Activated B cell treated with CpG ODN at 0.5 μM for 24 hours (primary cell): ENCODE results near the gene APPBP2. TPM values are rescaled to one million over a fixed set of nuclear protein-coding genes. Genes with fewer than 3 reads are reported as not detected.

Experiments used
- ATAC-seq: fragments of 200-7000 bp; cut with Tn5 transposase; one replicate; pipeline ENCODE4 v1.10.0; 2021; ENCODE audit warnings: low read depth, mild to moderate bottlenecking, moderate library complexity
- CTCF ChIA-PET: fragments of 350-600 bp; sonication (Branson Sonifier 250); formaldehyde crosslinking; loops from one replicate; lab custom pipeline; 2021; ENCODE audit warnings: antibody characterized with exemption; lab: Charles Lee
- POLR2A ChIA-PET: fragments of 350-600 bp; sonication (Branson Sonifier 250); formaldehyde crosslinking; loops from one replicate; lab custom pipeline; 2021; ENCODE audit warnings: antibody characterized with exemption; lab: Charles Lee
- DNase-seq: peaks from one replicate; pipeline ENCODE4 v3.0.0; 2022
- H3K27ac Mint-ChIP-seq: one replicate; pipeline ENCODE4 v1.8.0; 2020; ENCODE audit warnings: mixed read lengths
- H3K27me3 Mint-ChIP-seq: one replicate; pipeline ENCODE4 v1.8.0; 2021; ENCODE audit warnings: mixed read lengths
- H3K36me3 Mint-ChIP-seq: one replicate; pipeline ENCODE4 v1.8.0; 2021; ENCODE audit warnings: low read depth, mixed read lengths
- H3K4me1 Mint-ChIP-seq: one replicate; pipeline ENCODE4 v1.8.0; 2021; ENCODE audit warnings: mixed read lengths
- H3K4me3 Mint-ChIP-seq: one replicate; pipeline ENCODE4 v1.8.0; 2020; ENCODE audit warnings: mild to moderate bottlenecking, mixed read lengths
- H3K9me3 Mint-ChIP-seq: one replicate; pipeline ENCODE4 v1.8.0; 2020; ENCODE audit warnings: mixed read lengths
- intact Hi-C: fragments of 100-400 bp; cut with micrococcal nuclease; formaldehyde crosslinking; loops from one replicate; pipeline ENCODE4 v1.15.1; 2024
- total RNA-seq: library from RNA; stranded (reverse); gene quantifications from 2 replicates; pipeline ENCODE4 v1.2.3, GENCODE V29; 2022
- TF ChIP-seq, protein P1 (sequence below): fragments of 200-600 bp; IDR thresholded peaks from one replicate; pipeline ENCODE4 v1.8.0; 2022; ENCODE audit warnings: antibody characterized with exemption, mild to moderate bottlenecking

Gene APPBP2
- total RNA-seq, 1 donor from 2014 or later = 29.9 TPM

GRCh38 chr17:60403962-60404361 lies 122.1 kb downstream of the APPBP2 start:
- CTCF ChIA-PET = interaction anchor here (1.1 kb wide), 1 partner anchor 25 kb away, joined by 4 read pairs; no protein-coding TSS in a partner anchor
- H3K4me1 Mint-ChIP-seq = peaks cover 33% of the 10 kb centered on the region
- no peak overlapping the region for H3K4me3 Mint-ChIP-seq
- DNase-seq (no peak), ATAC-seq (no peak)
- H3K27ac Mint-ChIP-seq = no peak overlapping the region
- no peaks in the 10 kb centered on the region for H3K9me3 Mint-ChIP-seq
- TF ChIP-seq, protein P1, sequence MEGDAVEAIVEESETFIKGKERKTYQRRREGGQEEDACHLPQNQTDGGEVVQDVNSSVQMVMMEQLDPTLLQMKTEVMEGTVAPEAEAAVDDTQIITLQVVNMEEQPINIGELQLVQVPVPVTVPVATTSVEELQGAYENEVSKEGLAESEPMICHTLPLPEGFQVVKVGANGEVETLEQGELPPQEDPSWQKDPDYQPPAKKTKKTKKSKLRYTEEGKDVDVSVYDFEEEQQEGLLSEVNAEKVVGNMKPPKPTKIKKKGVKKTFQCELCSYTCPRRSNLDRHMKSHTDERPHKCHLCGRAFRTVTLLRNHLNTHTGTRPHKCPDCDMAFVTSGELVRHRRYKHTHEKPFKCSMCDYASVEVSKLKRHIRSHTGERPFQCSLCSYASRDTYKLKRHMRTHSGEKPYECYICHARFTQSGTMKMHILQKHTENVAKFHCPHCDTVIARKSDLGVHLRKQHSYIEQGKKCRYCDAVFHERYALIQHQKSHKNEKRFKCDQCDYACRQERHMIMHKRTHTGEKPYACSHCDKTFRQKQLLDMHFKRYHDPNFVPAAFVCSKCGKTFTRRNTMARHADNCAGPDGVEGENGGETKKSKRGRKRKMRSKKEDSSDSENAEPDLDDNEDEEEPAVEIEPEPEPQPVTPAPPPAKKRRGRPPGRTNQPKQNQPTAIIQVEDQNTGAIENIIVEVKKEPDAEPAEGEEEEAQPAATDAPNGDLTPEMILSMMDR = no peak
- H3K36me3 Mint-ChIP-seq = no peaks in the 10 kb centered on the region
- intact Hi-C loops = no loop called here
- H3K27me3 Mint-ChIP-seq = no peaks in the 10 kb centered on the region
- POLR2A ChIA-PET = interaction anchor here (0.7 kb wide), 1 partner anchor 61 kb away, joined by 3 read pairs; no protein-coding TSS in a partner anchor

DNA sequence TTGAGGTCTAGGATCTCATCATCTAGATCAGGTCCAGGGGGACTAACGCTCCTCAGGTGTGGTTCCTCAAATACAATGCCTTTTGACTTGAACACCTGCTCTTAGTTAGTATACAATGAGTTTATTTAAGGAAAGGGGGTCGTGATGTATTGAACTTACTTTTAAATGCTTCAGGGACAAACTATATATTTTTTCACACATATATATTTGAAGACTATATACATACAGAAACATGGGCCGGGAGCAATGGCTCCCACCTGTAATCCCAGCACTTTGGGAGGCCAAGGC lies 122.6 kb downstream of the APPBP2 start:
- ChIA-PET CTCF (interaction anchor here (2.6 kb wide), 1 partner anchor 18 kb away, joined by 7 read pairs; no protein-coding TSS in a partner anchor), POLR2A (interaction anchor here (0.7 kb wide), 1 partner anchor 62 kb away, joined by 3 read pairs; no protein-coding TSS in a partner anchor)
- intact Hi-C loops = no loop called here
- TF ChIP-seq, protein P1 = no peak
- Mint-ChIP-seq H3K4me1 (peaks cover 38% of the 10 kb centered on the region), H3K4me3 (no peak overlapping the region), H3K27me3 (no peaks in the 10 kb centered on the region), H3K9me3 (no peaks in the 10 kb centered on the region), H3K36me3 (no peaks in the 10 kb centered on the region), H3K27ac (no peak overlapping the region)
- ATAC-seq = no peak
- no peak for DNase-seq

GRCh38 chr17:60401819-60402218 lies 124.2 kb downstream of the APPBP2 start:
- POLR2A ChIA-PET = no interaction called here
- DNase-seq (no peak), ATAC-seq (no peak)
- CTCF ChIA-PET = interaction anchor here (2.6 kb wide), 1 partner anchor 19 kb away, joined by 7 read pairs; no protein-coding TSS in a partner anchor
- H3K36me3 Mint-ChIP-seq = no peaks in the 10 kb centered on the region
- TF ChIP-seq, protein P1 = no peak
- H3K4me3 Mint-ChIP-seq = no peak overlapping the region
- peaks cover 53% of the 10 kb centered on the region for H3K4me1 Mint-ChIP-seq
- intact Hi-C loops = no loop called here
- no peaks in the 10 kb centered on the region for H3K27me3 Mint-ChIP-seq
- H3K27ac Mint-ChIP-seq = no peak overlapping the region
- no peaks in the 10 kb centered on the region for H3K9me3 Mint-ChIP-seq

DNA sequence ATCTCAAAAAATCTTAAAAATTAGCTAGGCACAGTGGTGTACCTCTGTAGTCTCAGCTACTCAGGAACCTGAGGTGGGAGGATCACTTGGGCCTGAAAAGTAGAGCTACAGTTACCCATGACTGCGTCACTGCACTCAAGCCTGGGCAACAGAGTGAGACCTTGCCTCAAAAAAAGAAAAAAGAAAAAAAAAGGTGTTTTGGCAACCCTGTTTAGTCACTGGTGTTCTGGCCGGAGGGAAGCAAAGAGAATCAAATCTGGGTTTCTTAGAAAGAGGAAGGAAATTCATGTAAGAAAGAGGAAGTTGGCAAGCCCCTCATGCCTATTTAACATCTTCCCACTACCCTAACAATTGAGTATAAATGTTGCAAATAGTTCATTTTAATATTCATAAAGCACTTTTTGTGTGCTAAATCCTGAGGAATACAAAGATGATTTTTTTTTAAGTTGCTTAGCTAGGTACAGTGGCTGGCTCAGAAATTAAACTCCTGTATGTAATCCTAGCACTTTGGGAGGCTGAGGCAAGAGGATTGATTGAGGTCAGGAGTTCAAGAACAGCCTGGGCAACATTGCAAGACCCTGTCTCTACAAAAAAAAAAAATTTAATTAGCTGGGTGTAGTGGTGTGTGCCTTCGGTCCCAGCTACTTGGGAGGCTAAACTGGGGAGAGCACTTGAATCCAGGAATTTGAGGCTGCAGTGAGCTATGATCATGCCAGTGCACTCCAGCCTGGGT lies 127.6 kb downstream of the APPBP2 start:
- Mint-ChIP-seq H3K9me3 (no peaks in the 10 kb centered on the region), H3K4me1 (peaks cover 74% of the 10 kb centered on the region), H3K4me3 (peak overlapping the region; percentile 55), H3K27ac (peak overlapping the region; percentile 64), H3K36me3 (no peaks in the 10 kb centered on the region), H3K27me3 (no peaks in the 10 kb centered on the region)
- ChIA-PET POLR2A (interaction anchor here (0.5 to 1.6 kb wide), 6 partner anchors 16 to 279 kb away, joined by 3 to 6 read pairs (median 4); partner anchors contain the start of genes BCAS3 and CHCT1), CTCF (interaction anchor here (0.6 kb wide), 1 partner anchor 284 kb away, joined by 3 read pairs; no protein-coding TSS in a partner anchor)
- intact Hi-C loops = loop anchor here (1.0 to 10.0 kb wide), 8 partner anchors 23 to 1764 kb away; partner anchors contain the start of genes APPBP2, GDPD1 and HEATR6
- DNase-seq (peak; percentile 36), ATAC-seq (peak; percentile 95)
- TF ChIP-seq, protein P1 = no peak

GRCh38 chr17:60396412-60396811 lies 129.6 kb downstream of the APPBP2 start:
- Mint-ChIP-seq H3K36me3 (peaks cover 8% of the 10 kb centered on the region), H3K9me3 (no peaks in the 10 kb centered on the region), H3K4me3 (no peak overlapping the region), H3K27me3 (no peaks in the 10 kb centered on the region), H3K4me1 (peaks cover 69% of the 10 kb centered on the region), H3K27ac (peak overlapping the region; percentile 22)
- DNase-seq (no peak), ATAC-seq (no peak)
- TF ChIP-seq, protein P1 = no peak
- CTCF ChIA-PET = no interaction called here
- intact Hi-C loops = loop anchor here (5.0 to 10.0 kb wide), 5 partner anchors 39 to 1762 kb away; partner anchors contain the start of genes APPBP2, GDPD1 and HEATR6
- POLR2A ChIA-PET = interaction anchor here (1.0 kb wide), 1 partner anchor 281 kb away, joined by 3 read pairs; no protein-coding TSS in a partner anchor
